HS-27A (cell line): ENCODE measurements around the gene P2RY14.

Experiments used
- DNase-seq: peaks from one replicate; pipeline ENCODE4 v3.0.0-alpha.2; 2012; ENCODE audit warnings: low read depth, missing footprints

P2RY14 gene

GRCh38 chr3:151278230-151278629 is at the start of gene P2RY14:
P2RY14 (minus strand) TSS chr3:151278542; CDS start chr3:151214316, 64,226 bp downstream.
- DNase-seq: no peak

GRCh38 chr3:151327571-151328198 is 49.3 kb upstream of the P2RY14 start:
- no peak for DNase-seq

- DNase-seq: no peak
Observed at GRCh38 chr3:151322511-151322910, 44.2 kb upstream of the P2RY14 start.

- no peak for DNase-seq
Observed at GRCh38 chr3:151321526-151321925, 43.2 kb upstream of the P2RY14 start.

GRCh38 chr3:151320131-151320530 is 41.8 kb upstream of the P2RY14 start:
- DNase-seq: no peak

- no peak for DNase-seq
Observed at GRCh38 chr3:151319628-151320027, 41.3 kb upstream of the P2RY14 start.

- no peak for DNase-seq
Observed at GRCh38 chr3:151318991-151319390, 40.6 kb upstream of the P2RY14 start.

GRCh38 chr3:151318313-151318712 is 40.0 kb upstream of the P2RY14 start:
- no peak for DNase-seq

- DNase-seq: no peak
Observed at GRCh38 chr3:151316267-151316991, 38.1 kb upstream of the P2RY14 start, which contains the start of gene GPR87. GPR87 (minus strand) TSS chr3:151316820; CDS start chr3:151300100, 16,720 bp downstream.

- no peak for DNase-seq
Observed at GRCh38 chr3:151315846-151316245, 37.5 kb upstream of the P2RY14 start.

GRCh38 chr3:151315136-151315535 is 36.8 kb upstream of the P2RY14 start:
- DNase-seq: no peak

- DNase-seq: no peak
Observed at GRCh38 chr3:151314593-151314992, 36.3 kb upstream of the P2RY14 start.

GRCh38 chr3:151314137-151314536 is 35.8 kb upstream of the P2RY14 start:
- no peak for DNase-seq

- DNase-seq: no peak
Observed at GRCh38 chr3:151312972-151313371, 34.6 kb upstream of the P2RY14 start.

- DNase-seq: no peak
Observed at GRCh38 chr3:151309566-151309965, 31.2 kb upstream of the P2RY14 start.

GRCh38 chr3:151307583-151308488 is 29.5 kb upstream of the P2RY14 start:
- DNase-seq: no peak

- no peak for DNase-seq
Observed at GRCh38 chr3:151307131-151307530, 28.8 kb upstream of the P2RY14 start.

- DNase-seq: no peak
Observed at GRCh38 chr3:151306168-151306810, 27.9 kb upstream of the P2RY14 start.

GRCh38 chr3:151305775-151306151 is 27.4 kb upstream of the P2RY14 start:
- no peak for DNase-seq

GRCh38 chr3:151305060-151305774 is 26.9 kb upstream of the P2RY14 start:
- DNase-seq: peak; percentile 75

GRCh38 chr3:151303751-151304150 is 25.4 kb upstream of the P2RY14 start:
- no peak for DNase-seq
